Neural cell (in vitro differentiated cells): ENCODE data around the gene DDC. TPM values are rescaled to one million over a fixed set of nuclear protein-coding genes. Genes with fewer than 3 reads are reported as not detected.

Experiments
- H2AFZ ChIP-seq: fragments of 200-600, 300-800 bp; sonication (generic), shearing (Covaris generic); 2 replicates; pipeline ENCODE4 v1.6.0; 2014; ENCODE audit warnings: low read depth, mild to moderate bottlenecking, antibody characterized with exemption, low read length, moderate library complexity
- H3F3A ChIP-seq: fragments of 200-600 bp; shearing (Covaris generic); 2 replicates; pipeline ENCODE4 v1.6.1; 2016; ENCODE audit warnings: mild to moderate bottlenecking, moderate library complexity, mixed read lengths, antibody characterized with exemption, low read length; ENCODE audit not compliant: insufficient read depth, poor library complexity, severe bottlenecking
- H3K27ac ChIP-seq: fragments of 200-600, 300-800 bp; sonication (generic), shearing (Covaris generic); 2 replicates; pipeline ENCODE4 v1.5.1; 2014; ENCODE audit warnings: mild to moderate bottlenecking, low read length, moderate library complexity
- H3K27me3 ChIP-seq: fragments of 300-800, 200-600 bp; sonication (generic), shearing (Covaris generic); 2 replicates; pipeline ENCODE4 v1.6.0; 2014; ENCODE audit warnings: mild to moderate bottlenecking, low read depth, low read length, moderate library complexity; ENCODE audit not compliant: insufficient read depth
- H3K36me3 ChIP-seq: fragments of 300-800, 200-600 bp; sonication (generic), shearing (Covaris generic); 2 replicates; pipeline ENCODE4 v1.5.1; 2014; ENCODE audit warnings: mild to moderate bottlenecking, antibody characterized with exemption, low read length, moderate library complexity; ENCODE audit not compliant: insufficient read depth
- H3K4me2 ChIP-seq: fragments of 300-800, 200-600 bp; sonication (generic), shearing (Covaris generic); 2 replicates; pipeline ENCODE4 v1.6.0; 2014; ENCODE audit warnings: mild to moderate bottlenecking, low read length
- H3K4me3 ChIP-seq: fragments of 300-800, 200-600 bp; sonication (generic), shearing (Covaris generic); 2 replicates; pipeline ENCODE4 v1.5.1; 2014; ENCODE audit warnings: mild to moderate bottlenecking, low read length, moderate library complexity
- H3K79me2 ChIP-seq: fragments of 200-600 bp; shearing (Covaris generic); replicated peaks from 2 replicates; pipeline ENCODE4 v1.6.0; 2014; ENCODE audit warnings: mild to moderate bottlenecking, low read length, moderate library complexity; ENCODE audit not compliant: insufficient read depth
- H3K9ac ChIP-seq: fragments of 300-800, 200-600 bp; sonication (generic), shearing (Covaris generic); 2 replicates; pipeline ENCODE4 v1.6.1; 2016; ENCODE audit warnings: mild to moderate bottlenecking, low read length, mixed read lengths
- H3K9me2 ChIP-seq: fragments of 200-600 bp; shearing (Covaris generic); 2 replicates; pipeline ENCODE4 v1.6.1; 2016; ENCODE audit warnings: mild to moderate bottlenecking, low read length, mixed read lengths; ENCODE audit not compliant: insufficient read depth
- H3K9me3 ChIP-seq: fragments of 200-600, 300-800 bp; sonication (generic), shearing (Covaris generic); 2 replicates; pipeline ENCODE4 v1.6.1; 2016; ENCODE audit warnings: mild to moderate bottlenecking, mixed run types, low read length, moderate library complexity, mixed read lengths
- H4K20me1 ChIP-seq: fragments of 200-600 bp; shearing (Covaris generic); 2 replicates; pipeline ENCODE4 v1.6.1; 2016; ENCODE audit warnings: mild to moderate bottlenecking, mixed run types; ENCODE audit not compliant: insufficient read depth
- EP300 ChIP-seq: fragments of 450-650 bp; conservative IDR thresholded peaks from 2 replicates; pipeline ENCODE4 v1.6.1; 2014; ENCODE audit warnings: antibody characterized with exemption, mild to moderate bottlenecking, moderate library complexity; ENCODE audit not compliant: poor library complexity, severe bottlenecking
- EZH2 ChIP-seq: fragments of 200-600, 300-800 bp; shearing (Covaris generic), sonication (generic); IDR thresholded peaks from 2 replicates; pipeline ENCODE4 v1.6.1; 2014; ENCODE audit warnings: antibody characterized with exemption, low read length, borderline replicate concordance, mild to moderate bottlenecking; ENCODE audit not compliant: insufficient read depth, poor library complexity, severe bottlenecking
- MXI1 ChIP-seq: fragments of 450-650 bp; conservative IDR thresholded peaks from 2 replicates; pipeline ENCODE4 v1.6.1; 2014; ENCODE audit warnings: antibody characterized with exemption, mild to moderate bottlenecking; ENCODE audit not compliant: poor library complexity, severe bottlenecking
- POLR2AphosphoS5 ChIP-seq: IDR thresholded peaks from 2 replicates; pipeline ENCODE4 v1.6.1; 2012
- RAD21 ChIP-seq: fragments of 450-650 bp; conservative IDR thresholded peaks from 2 replicates; pipeline ENCODE4 v1.6.1; 2014; ENCODE audit warnings: antibody characterized with exemption, mild to moderate bottlenecking, moderate library complexity
- REST ChIP-seq: IDR thresholded peaks from 2 replicates; pipeline ENCODE4 v1.6.1; 2012; ENCODE audit warnings: borderline replicate concordance
- SMC3 ChIP-seq: fragments of 450-650 bp; conservative IDR thresholded peaks from 2 replicates; pipeline ENCODE4 v1.6.1; 2014; ENCODE audit warnings: antibody characterized with exemption, mild to moderate bottlenecking, moderate library complexity; ENCODE audit not compliant: poor library complexity
- TAF1 ChIP-seq: IDR thresholded peaks from 2 replicates; pipeline ENCODE4 v1.6.1; 2012; ENCODE audit warnings: low read depth
- polyA plus RNA-seq: library from polyadenylated mRNA; depleted of rRNA; stranded (reverse); fragments of >200 nt; gene quantifications from 2 replicates; pipeline ENCODE4 v1.2.3, GENCODE V29; 2014
- TF ChIP-seq, protein P1 (sequence below): fragments of 450-650 bp; IDR thresholded peaks from 2 replicates; pipeline ENCODE4 v1.5.1; 2014; ENCODE audit warnings: antibody characterized with exemption, mild to moderate bottlenecking, moderate library complexity; ENCODE audit not compliant: poor library complexity, severe bottlenecking

The DDC gene
- polyA plus RNA-seq, 1 donor from 2014 or later = 42.9 TPM

DNA sequence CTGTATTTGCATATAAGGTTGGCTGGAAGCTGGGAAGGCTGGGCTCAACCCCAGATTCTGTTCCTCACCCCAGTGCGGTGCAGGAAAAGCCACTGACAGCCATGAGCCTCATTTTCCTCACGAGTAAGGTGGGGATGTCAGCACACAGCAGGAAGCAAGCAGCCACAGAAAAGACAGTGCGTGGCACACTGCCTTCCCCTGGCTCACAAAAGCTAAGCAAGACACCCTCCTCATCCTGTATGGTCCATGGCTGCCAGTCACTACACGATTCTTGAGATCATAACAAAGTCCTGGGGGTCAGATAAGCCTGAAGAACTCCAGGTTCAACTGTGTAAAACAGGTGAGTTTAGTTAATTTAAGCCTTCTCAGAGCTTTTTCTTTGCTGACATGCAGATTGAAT, 28.9 kb upstream of the DDC start:
- Histone ChIP-seq H3K27ac (no peak overlapping the region), H3K4me2 (no peak overlapping the region), H4K20me1 (no peaks in the 10 kb centered on the region), H3K79me2 (no peaks in the 10 kb centered on the region), H3K9me3 (no peaks in the 10 kb centered on the region), H3K36me3 (no peaks in the 10 kb centered on the region), H3K27me3 (no peaks in the 10 kb centered on the region), H3K4me3 (no peak overlapping the region), H2AFZ (no peak overlapping the region), H3K9ac (no peak overlapping the region), H3F3A (no peaks in the 10 kb centered on the region), H3K9me2 (no peaks in the 10 kb centered on the region)
- TF ChIP-seq SMC3 (no peak), RAD21 (no peak), MXI1 (no peak), POLR2AphosphoS5 (no peak), TAF1 (no peak), EZH2 (no peak), EP300 (no peak), REST (no peak)
- TF ChIP-seq, protein P1, sequence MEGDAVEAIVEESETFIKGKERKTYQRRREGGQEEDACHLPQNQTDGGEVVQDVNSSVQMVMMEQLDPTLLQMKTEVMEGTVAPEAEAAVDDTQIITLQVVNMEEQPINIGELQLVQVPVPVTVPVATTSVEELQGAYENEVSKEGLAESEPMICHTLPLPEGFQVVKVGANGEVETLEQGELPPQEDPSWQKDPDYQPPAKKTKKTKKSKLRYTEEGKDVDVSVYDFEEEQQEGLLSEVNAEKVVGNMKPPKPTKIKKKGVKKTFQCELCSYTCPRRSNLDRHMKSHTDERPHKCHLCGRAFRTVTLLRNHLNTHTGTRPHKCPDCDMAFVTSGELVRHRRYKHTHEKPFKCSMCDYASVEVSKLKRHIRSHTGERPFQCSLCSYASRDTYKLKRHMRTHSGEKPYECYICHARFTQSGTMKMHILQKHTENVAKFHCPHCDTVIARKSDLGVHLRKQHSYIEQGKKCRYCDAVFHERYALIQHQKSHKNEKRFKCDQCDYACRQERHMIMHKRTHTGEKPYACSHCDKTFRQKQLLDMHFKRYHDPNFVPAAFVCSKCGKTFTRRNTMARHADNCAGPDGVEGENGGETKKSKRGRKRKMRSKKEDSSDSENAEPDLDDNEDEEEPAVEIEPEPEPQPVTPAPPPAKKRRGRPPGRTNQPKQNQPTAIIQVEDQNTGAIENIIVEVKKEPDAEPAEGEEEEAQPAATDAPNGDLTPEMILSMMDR = no peak

DNA sequence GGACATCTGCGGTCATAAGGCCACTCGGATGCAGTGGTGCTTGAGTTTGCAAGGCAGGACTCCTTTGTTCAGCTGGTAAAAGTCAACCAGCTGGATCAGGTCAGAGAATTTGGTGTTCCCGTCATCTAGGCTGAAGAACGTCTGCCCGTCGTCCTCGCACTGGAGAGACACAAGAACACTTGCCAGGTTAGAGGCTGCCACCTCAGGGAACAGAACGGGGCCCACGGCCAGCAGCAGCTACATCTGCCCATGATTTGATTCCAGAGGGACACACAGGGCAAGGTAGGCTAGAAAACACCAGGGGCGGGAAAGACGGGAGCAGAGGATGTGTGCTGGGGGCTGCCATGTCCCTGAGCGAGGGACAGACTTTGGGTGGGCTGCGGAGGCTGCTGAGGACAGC, 27.7 kb upstream of the DDC start:
- H3K9ac ChIP-seq = no peak overlapping the region

More for the DNA sequence above, 27.7 kb upstream of the DDC start:
- no peaks in the 10 kb centered on the region for H3F3A ChIP-seq
- H3K4me3 ChIP-seq = no peak overlapping the region
- H4K20me1 ChIP-seq = no peaks in the 10 kb centered on the region
- no peak for TF ChIP-seq RAD21
- TF ChIP-seq SMC3 = no peak
- no peak for TF ChIP-seq REST
- TF ChIP-seq, protein P1 = no peak
- TF ChIP-seq EP300 = no peak
- TF ChIP-seq MXI1 = no peak
- no peak for TF ChIP-seq EZH2
- TF ChIP-seq POLR2AphosphoS5 = no peak
- TF ChIP-seq TAF1 = no peak
- H3K9me3 ChIP-seq = no peaks in the 10 kb centered on the region
- H3K9me2 ChIP-seq = no peaks in the 10 kb centered on the region
- H3K27ac ChIP-seq = no peak overlapping the region
- no peak overlapping the region for H3K4me2 ChIP-seq
- no peaks in the 10 kb centered on the region for H3K27me3 ChIP-seq
- H3K36me3 ChIP-seq = no peaks in the 10 kb centered on the region
- no peaks in the 10 kb centered on the region for H3K79me2 ChIP-seq
- H2AFZ ChIP-seq = no peak overlapping the region
